GM19468 (cell line): ENCODE results near the gene MLX.
"Not testable (repeated sequence)": the region's sequence is repeated elsewhere in the genome, so short reads cannot be mapped to it uniquely, and the experiment has no call there.

Experiments used
- ATAC-seq: cut with Tn5 transposase; IDR thresholded peaks from one replicate; pipeline ENCODE4 v1.9.1; 2021; ENCODE audit warnings: mild to moderate bottlenecking, moderate library complexity, moderate number of reproducible peaks; ENCODE audit not compliant: unreplicated experiment; ENCODE audit errors: extremely low read depth

The MLX gene

DNA sequence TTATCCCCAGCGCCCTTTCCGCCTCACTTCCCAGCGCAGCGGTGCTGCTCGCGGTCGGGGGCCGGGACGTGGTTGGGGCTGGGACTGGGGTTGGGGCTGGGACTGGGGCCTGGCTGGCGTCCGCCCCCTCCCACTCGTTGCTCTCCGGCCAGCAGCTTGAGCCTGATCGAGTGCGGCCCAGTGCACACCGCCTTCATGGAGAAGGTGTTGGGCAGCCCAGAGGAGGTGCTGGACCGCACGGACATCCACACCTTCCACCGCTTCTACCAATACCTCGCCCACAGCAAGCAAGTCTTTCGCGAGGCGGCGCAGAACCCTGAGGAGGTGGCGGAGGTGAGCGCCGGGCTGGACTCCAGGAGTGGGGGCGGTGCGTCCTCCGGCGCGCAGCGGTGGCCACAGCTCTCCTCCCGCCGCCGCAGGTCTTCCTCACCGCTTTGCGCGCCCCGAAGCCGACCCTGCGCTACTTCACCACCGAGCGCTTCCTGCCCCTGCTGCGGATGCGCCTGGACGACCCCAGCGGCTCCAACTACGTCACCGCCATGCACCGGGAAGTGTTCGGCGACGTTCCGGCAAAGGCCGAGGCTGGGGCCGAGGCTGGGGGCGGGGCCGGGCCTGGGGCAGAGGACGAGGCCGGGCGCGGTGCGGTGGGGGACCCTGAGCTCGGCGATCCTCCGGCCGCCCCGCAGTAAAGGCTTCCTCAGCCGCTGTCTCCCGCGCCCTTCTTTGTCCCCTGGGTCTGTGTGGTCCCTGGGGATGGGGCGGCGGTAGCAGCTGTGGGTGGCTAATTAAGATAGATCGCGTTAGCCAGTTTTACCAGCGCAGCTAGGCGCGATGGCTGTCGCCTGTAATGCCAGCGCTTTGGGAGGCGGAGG lies 12.4 kb upstream of the MLX start:
- no peak for ATAC-seq

DNA sequence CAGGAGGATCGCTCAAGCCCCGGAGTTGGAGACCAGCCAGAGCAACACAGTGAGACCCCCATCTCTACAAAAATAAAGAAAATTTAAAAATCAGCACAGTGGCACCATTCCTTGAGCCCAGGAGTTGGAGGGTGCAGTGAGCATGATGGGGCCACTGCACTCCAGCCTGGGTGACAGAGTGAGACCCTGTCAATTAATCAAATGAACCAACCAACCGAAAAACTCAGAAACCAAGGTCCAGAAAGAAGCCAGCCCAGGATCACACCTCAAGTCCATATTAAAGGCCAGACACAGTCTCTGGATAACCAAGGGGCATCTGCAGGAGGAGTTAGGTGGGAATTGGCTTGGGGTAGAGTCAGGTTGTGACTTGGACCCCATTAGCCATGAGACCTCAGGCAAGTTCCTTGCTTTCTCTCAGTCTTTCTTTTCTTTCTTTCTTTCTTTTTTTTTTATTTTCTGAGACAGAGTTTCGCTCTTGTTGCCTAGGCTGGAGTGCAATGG lies 11.7 kb upstream of the MLX start:
- ATAC-seq = no peak

DNA sequence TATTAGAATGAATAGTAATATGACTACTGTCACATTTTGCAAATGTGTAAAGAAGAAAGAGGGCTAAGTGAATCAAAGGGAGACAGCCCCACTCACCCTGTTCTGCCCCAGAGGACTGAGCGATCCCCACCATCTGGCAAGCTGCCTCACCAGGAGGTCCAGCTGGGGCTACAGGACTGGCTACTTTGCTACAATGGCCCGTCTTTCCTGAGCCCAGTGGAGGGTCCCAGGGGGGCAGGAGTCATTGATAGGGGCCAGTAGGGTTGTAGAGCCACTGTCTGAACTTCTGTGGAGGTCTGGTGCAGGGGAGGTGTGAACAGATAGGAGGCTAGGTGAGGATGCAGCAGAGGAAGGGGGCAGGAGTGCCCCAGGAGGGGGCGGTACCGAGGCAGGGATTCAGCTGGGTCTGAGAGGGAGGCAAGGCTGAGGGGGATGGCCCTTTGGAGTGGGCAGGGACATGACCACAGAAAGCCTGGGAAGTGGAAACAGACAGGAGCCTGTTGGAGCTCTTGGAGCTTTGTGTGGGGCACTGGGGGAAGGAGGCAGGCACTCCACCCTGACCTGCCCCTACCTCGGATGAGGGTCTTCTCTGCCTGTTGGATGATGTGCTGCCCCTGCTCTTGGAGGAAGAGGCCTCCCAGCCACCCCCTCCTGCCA lies 10.8 kb upstream of the MLX start:
- ATAC-seq = not testable (repeated sequence)

DNA sequence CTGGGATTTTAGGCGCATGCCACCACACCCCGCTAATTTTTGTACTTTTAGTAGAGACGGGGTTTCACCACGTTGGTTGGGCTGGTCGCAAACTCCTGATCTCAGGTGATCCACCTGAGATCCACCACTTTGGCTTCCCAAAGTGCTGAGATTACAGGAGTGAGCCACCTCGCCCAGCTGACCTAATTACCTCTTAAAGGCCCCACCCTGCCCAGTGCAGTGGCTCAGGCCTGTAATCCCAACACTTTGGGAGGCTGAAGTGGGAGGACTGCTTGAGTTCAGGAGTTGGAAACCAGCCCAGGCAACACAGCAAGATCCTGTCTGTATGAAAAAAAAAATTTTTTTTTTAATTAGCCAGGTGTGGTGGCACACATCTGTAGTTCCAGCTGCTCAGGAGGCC lies 7.8 kb upstream of the MLX start:
- ATAC-seq = no peak

DNA sequence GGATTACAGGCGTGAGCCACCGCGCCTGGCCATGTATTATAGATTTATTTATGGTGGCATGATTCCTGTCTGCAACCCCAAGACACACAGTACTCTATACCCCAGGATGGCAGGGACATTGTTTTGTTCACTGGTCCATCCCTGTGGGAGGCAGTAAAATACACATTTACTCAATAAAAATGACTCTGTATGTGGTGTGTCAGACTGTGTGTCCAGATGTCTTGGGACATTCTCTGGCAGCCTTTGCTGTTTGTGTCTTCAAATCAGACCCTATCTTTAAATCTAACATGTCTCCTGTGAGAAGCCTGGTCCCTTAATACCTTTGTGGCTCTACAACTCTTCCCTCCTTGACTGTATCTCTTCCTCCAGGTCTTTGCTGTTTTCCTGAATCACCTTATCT lies 6.7 kb upstream of the MLX start:
- no peak for ATAC-seq

DNA sequence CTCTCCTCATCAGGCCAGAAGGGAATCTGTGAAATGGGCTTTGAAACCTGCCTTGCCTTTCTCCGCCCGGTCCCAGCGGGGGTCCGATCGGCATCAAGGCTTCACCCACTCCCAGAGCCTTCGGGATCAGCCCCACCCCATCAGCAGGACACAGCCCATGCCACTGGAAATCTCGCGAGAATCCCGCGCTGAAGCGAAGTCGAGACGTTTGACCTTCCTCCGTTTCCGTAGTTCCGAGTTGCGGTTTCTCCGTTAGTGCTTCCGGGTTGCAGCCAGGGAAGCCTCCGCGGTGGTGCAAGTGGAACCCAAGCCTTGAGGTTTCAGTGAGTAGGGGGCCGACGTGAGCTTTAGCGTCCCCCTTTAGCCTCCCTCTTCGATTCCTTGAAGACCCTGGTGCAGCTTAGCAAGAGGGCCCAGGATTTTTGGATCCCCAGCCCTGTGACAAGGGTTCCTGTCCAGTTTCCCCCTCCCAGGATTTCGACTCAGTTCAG lies 5.0 kb upstream of the MLX start, which contains the start of gene COASY:
COASY (plus strand) TSS at position 252 of the 491 bp plus-strand sequence. CDS start 475 bp downstream, outside the sequence.
- no peak for ATAC-seq

DNA sequence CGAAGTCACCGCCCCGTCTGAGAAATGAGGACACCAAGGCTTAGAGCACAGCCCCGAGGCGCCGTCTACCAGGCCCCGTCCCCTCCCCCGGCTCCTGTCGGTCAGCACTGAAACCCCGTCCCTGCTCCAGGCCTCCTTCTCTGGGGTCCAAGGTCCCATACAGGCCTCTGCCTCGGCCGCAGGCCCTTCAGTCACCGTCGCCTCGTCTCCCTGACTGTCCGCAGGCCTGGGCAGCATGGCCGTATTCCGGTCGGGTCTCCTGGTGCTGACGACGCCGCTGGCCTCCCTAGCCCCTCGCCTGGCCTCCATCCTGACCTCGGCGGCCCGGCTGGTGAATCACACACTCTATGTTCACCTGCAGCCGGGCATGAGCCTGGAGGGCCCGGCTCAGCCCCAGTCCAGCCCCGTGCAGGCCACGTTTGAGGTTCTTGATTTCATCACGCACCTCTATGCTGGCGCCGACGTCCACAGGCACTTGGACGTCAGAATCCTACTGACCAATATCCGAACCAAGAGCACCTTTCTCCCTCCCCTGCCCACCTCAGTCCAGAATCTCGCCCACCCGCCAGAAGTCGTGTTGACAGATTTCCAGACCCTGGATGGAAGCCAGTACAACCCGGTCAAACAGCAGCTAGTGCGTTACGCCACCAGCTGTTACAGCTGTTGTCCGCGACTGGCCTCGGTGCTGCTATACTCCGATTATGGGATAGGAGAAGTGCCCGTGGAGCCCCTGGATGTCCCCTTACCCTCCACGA lies 4.3 kb upstream of the MLX start:
- ATAC-seq = no peak

DNA sequence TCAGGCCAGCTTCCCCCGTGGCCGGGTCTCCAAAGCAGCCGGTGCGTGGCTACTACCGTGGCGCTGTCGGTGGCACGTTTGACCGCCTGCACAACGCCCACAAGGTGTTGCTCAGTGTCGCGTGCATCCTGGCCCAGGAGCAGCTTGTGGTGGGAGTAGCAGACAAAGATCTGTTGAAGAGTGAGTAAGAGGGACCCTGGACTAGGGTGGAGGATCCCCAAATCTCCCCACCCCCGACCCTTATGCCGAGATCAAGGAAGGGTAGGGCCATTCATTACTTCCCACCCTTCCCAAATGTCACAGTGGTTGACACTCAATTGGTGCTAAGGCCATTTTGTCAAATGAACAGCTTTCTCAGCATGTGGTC lies 3.8 kb upstream of the MLX start:
- ATAC-seq = no peak

DNA sequence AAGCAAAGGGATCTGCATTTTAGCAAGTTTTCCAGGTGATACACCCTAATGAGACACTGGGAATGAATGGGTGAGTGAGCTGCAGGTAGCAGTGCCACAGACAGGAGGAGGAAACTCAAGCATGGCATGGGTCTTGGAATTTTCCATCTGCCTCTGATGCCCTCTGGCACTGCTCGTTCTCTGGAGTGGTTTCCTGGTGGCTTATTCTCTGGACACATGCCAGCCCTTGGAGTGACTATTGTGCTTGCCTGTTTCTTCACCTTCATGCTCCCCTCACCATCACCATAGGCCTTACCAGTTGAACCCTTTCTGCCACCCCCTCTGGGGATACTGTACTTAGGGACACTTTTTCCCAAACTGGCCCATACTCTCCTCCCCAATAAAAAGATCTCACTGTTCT lies 3.4 kb upstream of the MLX start:
- no peak for ATAC-seq

DNA sequence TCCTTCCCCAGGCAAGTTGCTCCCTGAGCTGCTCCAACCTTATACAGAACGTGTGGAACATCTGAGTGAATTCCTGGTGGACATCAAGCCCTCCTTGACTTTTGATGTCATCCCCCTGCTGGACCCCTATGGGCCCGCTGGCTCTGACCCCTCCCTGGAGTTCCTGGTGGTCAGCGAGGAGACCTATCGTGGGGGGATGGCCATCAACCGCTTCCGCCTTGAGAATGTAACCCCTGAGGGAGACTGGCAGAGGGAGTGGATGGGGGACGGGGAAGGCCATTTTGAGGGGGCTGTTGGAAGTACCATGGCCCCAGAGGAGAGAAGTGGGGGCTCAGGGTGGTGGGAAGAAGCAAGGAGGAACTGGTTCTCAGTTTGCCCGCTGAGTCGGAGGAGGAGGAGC lies 3.0 kb upstream of the MLX start:
- no peak for ATAC-seq

DNA sequence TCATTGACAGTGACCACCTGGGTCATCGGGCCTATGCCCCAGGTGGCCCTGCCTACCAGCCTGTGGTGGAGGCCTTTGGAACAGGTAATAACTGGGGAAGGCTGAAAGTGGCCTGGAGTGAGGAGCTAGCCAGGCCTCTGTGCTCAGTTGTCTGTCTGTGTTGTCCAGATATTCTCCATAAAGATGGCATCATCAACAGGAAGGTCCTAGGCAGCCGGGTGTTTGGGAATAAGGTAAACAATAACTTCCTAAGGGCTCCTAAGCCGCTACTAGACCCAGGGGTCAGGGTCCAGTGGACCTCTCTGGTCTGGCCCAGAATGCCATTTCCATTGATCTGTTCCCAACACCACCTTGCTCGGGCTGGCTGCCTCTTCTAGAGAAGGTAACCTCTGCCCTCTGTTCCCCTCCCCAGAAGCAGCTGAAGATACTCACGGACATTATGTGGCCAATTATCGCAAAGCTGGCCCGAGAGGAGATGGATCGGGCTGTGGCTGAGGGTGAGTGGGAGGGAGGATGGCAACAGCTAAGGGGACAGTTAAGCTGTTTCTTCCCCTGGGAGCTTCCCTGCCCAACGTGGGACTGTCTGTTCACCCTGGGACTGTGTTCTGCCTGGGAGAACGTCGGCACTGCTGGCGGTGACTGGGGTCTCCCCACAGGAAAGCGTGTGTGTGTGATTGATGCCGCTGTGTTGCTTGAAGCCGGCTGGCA lies 1.9 kb upstream of the MLX start:
- no peak for ATAC-seq

DNA sequence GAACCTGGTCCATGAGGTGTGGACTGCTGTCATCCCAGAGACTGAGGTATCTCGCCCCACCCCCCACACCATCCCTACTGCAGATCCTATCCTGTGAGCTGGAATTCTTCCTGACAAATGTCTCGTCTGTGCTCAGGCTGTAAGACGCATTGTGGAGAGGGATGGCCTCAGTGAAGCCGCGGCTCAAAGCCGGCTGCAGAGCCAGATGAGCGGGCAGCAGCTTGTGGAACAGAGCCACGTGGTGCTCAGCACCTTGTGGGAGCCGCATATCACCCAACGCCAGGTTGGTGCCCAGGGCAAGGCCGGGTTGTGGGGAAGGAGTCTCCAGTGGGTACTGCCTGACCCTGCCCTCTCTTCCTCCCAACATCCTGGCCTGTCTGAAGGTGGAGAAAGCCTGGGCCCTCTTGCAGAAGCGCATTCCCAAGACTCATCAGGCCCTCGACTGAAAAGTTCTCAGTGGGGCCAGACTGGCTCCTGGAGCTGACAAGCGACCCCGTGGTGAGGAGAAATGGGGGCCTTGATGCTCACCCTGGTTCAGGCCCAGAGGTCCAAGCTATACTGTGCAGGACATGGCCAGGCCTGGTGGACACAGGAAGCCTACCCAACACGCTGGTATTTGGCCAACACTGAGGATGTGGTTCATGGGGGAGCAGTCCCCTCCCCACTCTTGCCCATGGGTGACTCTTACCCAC lies 1.2 kb upstream of the MLX start:
- no peak for ATAC-seq

DNA sequence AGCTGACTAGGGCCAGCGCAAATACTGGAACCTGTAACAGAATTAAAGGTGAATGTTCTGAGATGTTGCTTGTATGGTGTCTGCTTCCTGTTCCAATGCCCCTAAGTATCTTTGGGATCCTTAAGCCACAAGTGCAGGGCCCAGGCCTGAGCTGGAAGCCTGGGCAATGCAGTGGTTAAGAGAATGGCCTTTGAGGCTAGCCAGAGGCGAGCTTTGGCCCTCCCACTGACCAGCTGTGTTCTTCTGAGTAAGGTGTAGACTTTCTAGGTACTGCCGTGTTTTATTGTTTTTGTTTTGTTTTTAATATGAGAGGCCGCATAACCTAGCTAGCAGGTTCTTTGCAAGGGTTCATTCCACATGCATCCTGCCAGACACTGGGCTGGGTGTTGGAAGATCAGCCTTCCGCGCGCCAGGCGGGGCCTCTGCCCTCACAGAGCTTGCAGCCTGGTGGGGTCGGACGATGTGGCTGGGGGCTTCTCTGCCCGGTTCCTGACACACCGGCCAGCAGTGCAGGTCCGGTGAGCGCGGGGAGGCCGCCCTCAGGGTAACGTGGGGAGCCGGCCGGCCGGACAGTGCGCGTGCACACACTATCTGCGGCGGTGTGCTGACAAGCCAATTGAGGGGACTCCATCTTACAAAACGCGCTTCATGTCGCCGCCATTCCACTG lies 551 bp upstream of the MLX start:
- ATAC-seq = no peak

DNA sequence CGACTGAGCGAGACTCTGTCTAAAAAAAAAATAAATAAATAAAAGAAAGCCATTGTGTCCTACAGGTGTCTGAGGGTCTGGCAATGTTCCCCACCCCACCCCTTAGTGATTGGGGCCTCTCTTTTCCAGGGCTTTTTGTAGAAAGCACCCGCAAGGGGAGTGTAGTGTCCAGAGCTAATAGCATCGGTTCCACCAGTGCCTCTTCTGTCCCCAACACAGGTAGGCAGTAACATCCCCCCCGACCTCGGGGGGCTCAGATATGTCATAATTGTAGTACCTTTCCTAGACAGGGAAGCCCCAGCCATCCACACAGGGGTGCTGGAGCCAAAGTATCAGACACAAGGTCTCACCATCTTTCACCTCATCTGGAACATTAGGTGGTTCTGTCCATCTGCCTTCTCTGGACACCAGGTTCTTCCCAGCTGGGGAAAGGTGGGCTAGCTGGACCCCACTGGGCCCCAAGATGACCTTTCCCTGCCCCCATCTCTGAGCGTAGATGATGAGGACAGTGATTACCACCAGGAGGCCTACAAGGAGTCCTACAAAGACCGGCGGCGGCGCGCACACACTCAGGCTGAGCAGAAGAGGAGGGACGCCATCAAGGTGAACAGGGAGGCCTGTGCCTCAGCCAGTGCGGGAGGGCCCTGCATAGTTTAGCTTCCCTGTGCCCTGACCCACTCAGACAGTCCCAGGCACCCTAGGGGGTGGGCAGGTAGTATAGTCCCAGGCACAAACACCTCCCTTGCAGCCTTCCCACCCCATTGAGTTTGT lies 1.6 kb downstream of the MLX start:
- ATAC-seq = no peak

DNA sequence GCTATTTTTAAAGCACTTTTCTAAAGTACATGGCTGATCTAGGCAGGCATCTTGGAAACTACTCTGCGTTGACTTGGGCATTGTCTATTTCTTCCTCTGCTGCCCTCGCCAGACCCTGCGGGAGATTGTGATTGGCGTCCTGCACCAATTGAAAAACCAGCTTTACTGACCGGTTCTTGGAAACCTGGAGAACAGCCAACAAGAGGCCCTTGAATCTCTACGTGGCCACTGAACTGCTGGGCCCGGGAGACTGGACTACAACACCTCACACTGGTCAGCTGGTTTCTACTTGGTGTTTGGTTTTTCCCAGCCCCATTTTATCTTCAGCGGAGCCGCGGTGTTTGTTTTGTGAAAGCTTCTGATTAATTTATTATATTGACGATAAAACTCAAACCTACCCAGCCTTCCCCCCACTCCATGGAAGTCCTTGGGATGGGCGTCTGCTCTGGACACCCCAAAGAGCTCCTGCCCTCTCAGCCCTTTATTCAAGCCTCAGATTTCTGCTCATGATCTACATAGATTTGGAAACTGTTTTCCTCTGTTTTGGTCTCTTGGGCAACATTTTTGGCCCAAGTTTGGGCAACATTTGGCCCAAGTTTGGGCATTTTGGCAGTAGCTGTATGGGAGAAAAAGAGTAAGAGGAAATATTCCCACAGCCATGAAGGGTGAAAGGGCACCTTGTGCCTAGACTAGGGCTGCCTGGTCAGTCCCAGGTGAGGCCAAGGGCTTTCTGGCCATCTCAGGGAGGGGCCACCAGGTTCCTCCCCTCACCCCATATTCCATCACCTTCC lies 4.7 kb downstream of the MLX start:
- ATAC-seq = no peak

DNA sequence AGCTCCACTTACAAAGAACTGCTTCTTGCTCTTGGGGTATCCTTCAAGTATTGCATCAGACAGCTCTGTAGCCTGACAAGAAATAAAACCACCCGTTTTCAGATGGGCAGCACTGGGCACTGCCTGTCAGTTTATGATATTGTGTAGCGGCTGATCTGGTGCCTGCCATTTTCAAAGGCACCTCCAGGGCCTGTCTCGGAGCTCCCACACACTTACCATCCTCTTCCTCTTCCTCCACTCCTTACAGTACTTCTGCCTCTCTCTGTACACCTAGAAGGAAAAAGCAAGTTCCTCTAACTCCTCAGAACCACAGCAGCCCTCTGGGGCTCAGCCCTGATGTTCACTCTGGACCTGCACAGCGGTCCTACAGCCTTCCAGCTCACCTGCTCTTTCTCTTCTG lies 6.2 kb downstream of the MLX start:
- ATAC-seq = no peak

DNA sequence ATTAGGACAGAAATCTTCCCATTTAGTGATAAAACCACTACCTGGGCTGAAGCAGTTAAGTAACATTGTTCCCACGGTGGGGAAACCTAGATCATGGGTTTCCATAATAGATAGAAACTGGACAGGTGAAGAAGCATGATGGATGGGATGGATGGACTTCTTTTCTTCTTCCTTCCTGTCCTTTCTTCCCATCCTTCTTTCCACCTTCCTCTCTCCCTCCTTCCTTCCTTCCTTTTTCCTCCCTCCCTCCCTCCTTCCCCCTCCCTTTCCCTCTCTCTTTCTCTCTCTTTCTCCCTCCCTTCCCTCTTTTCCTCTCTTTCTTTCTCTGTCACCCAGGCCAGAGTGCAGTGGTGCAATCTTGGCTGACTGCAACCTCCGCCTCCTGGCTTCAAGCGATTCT lies 7.6 kb downstream of the MLX start:
- ATAC-seq = no peak

DNA sequence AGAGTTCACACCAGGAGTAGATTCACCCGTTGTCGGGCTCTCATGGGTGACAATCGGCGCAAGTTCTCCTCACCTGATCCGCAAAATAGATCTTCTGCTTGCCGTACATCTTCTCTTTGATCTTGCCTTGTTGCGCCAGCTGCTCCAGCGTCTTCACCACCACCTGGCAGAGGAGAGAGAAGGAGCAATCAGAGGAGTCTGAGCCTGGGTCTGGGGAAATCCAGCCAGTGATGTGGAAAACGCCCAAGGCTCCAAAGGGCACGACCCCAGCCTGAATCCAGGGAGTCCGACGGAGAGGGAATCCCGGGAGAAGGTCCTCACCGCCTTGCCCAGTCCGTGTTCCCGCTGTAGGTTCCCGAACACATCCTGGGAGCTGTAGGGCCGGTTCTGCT lies 10.2 kb downstream of the MLX start:
- ATAC-seq = no peak
